HepG2 (cell line): ENCODE data around the gene LINS1. TPM values are rescaled to one million over a fixed set of nuclear protein-coding genes. Genes with fewer than 3 reads are reported as not detected.

Source experiments
- ATAC-seq: fragments of 200-7000 bp; cut with Tn5 transposase; 3 replicates; pipeline ENCODE4 v1.9.1; 2020; ENCODE audit warnings: mild to moderate bottlenecking, moderate library complexity
- BruUV-seq: library from RNA; stranded (reverse); fragments of 400-500 nt; replicated peaks from 2 replicates; lab custom pipeline; 2021; lab: Mats Ljungman, UMichigan
- CTCF ChIA-PET: fragments of 300-600 bp; formaldehyde crosslinking; extraction: SDS; loops from one replicate; lab custom pipeline; 2021; ENCODE audit warnings: low total read pairs, inconsistent platforms, low intra/inter-chr PET ratio; lab: Yijun Ruan, JAX
- POLR2A ChIA-PET: fragments of 350-600 bp; sonication (Branson Sonifier 250); formaldehyde crosslinking; loops from one replicate; lab custom pipeline; 2020; ENCODE audit warnings: antibody characterized with exemption, inconsistent platforms; lab: Yijun Ruan, JAX
- DNase-seq: peaks from one replicate; pipeline ENCODE4 v3.0.0-alpha.2; 2015; ENCODE audit warnings: low spot score
- FAIRE-seq: peaks from 3 replicates; lab custom pipeline; 2011; peaks lifted over from hg19 to GRCh38; lab: Jason Lieb, UNC
- H2AFZ ChIP-seq: one replicate; pipeline ENCODE4 v1.6.1; 2011; ENCODE audit warnings: low read length, inconsistent platforms
- H3K27ac ChIP-seq: fragments of 300-600 bp; 3 replicates; pipeline ENCODE4 v1.8.0; 2011; ENCODE audit warnings: mixed run types, mild to moderate bottlenecking, mixed read lengths, low read length, inconsistent platforms; ENCODE audit not compliant: insufficient read depth; ENCODE audit errors: extremely low read length
- H3K27me3 ChIP-seq, 2 experiments: fragments of 200-600 bp in 1 of 2; 2 replicates in 1 of 2; 3 replicates in 1 of 2; pipeline versions ENCODE4 v1.6.0 to v1.8.0; 2011; ENCODE audit warnings: low read length in 2 of 2, mild to moderate bottlenecking in 2 of 2, moderate library complexity in 2 of 2, inconsistent platforms in 1 of 2; ENCODE audit not compliant: insufficient read depth in 2 of 2, control insufficient read depth in 1 of 2
- H3K36me3 ChIP-seq, 2 experiments: fragments of 200-600 bp in 1 of 2; replicated peaks in 1 of 2; 2 replicates in 1 of 2; 3 replicates in 1 of 2; pipeline versions ENCODE4 v1.5.1 to v1.8.0; 2011; ENCODE audit warnings: low read length in 2 of 2, inconsistent platforms in 1 of 2; ENCODE audit not compliant: insufficient read depth in 2 of 2, control insufficient read depth in 1 of 2
- H3K4me1 ChIP-seq: 2 replicates; pipeline ENCODE4 v1.5.1; 2012; ENCODE audit warnings: low read length, inconsistent platforms; ENCODE audit not compliant: insufficient read depth
- H3K4me2 ChIP-seq: 2 replicates; pipeline ENCODE4 v1.6.0; 2011; ENCODE audit warnings: low read depth, low read length, inconsistent platforms
- H3K4me3 ChIP-seq, 3 experiments: fragments of 200-600 bp in 1 of 3; sonication (generic), shearing (Covaris generic) in 1 of 3; replicated peaks in 1 of 3; 2 replicates each; pipeline ENCODE4 v1.5.1; 2011 to 2016; ENCODE audit warnings: low read length in 3 of 3, inconsistent platforms in 2 of 3, low read depth in 2 of 3, mild to moderate bottlenecking in 2 of 3, control low read depth in 1 of 3, mixed read lengths in 1 of 3; ENCODE audit not compliant: insufficient read depth in 1 of 3
- H3K79me2 ChIP-seq: one replicate; pipeline ENCODE4 v1.6.1; 2011; ENCODE audit warnings: low read length, inconsistent platforms; ENCODE audit not compliant: insufficient read depth
- H3K9ac ChIP-seq: 2 replicates; pipeline ENCODE4 v1.6.0; 2011; ENCODE audit warnings: mild to moderate bottlenecking, low read depth, low read length, inconsistent platforms; ENCODE audit not compliant: insufficient read depth
- H3K9me3 ChIP-seq: 2 replicates; pipeline ENCODE4 v1.5.1; 2012; ENCODE audit warnings: mild to moderate bottlenecking, low read length
- H4K20me1 ChIP-seq: 2 replicates; pipeline ENCODE4 v1.6.0; 2011; ENCODE audit warnings: inconsistent platforms, mild to moderate bottlenecking, low read length, moderate library complexity; ENCODE audit not compliant: insufficient read depth
- BRCA1 ChIP-seq: sonication (generic); formaldehyde crosslinking; IDR thresholded peaks from 2 replicates; pipeline ENCODE4 v1.4.0; 2020; ENCODE audit warnings: missing genetic modification reagents
- ERF ChIP-seq: IDR thresholded peaks from 2 replicates; pipeline ENCODE4 v1.6.1; 2018; ENCODE audit warnings: missing biosample characterization, missing genetic modification reagents
- HIC2 ChIP-seq: sonication (generic); formaldehyde crosslinking; IDR thresholded peaks from 2 replicates; pipeline ENCODE4 v1.9.0; 2022; ENCODE audit warnings: low read depth, missing genetic modification reagents
- NAIF1 ChIP-seq: sonication (generic); formaldehyde crosslinking; IDR thresholded peaks from 2 replicates; pipeline ENCODE4 v1.5.0; 2020; ENCODE audit warnings: mild to moderate bottlenecking, missing genetic modification reagents, borderline replicate concordance
- NPAS2 ChIP-seq: sonication (generic); formaldehyde crosslinking; IDR thresholded peaks from 2 replicates; pipeline ENCODE4 v1.8.0; 2022; ENCODE audit warnings: mild to moderate bottlenecking, missing genetic modification reagents, borderline replicate concordance
- PRPF4 ChIP-seq: fragments of 200-400 bp; formaldehyde crosslinking; IDR thresholded peaks from 2 replicates; pipeline ENCODE4 v1.6.1; 2016; ENCODE audit warnings: low read length, low read depth; ENCODE audit not compliant: poor library complexity, severe bottlenecking
- SMAD1 ChIP-seq: sonication (generic); formaldehyde crosslinking; IDR thresholded peaks from 2 replicates; pipeline ENCODE4 v1.4.0; 2020; ENCODE audit warnings: missing genetic modification reagents, low read depth, mild to moderate bottlenecking, borderline replicate concordance
- SNAPC5 ChIP-seq: sonication (generic); formaldehyde crosslinking; IDR thresholded peaks from 2 replicates; pipeline ENCODE4 v1.8.1; 2023; ENCODE audit warnings: mild to moderate bottlenecking, missing genetic modification reagents, borderline replicate concordance
- TRAFD1 ChIP-seq: sonication (generic); formaldehyde crosslinking; IDR thresholded peaks from 2 replicates; pipeline ENCODE4 v1.5.1; 2020; ENCODE audit warnings: missing genetic modification reagents, mild to moderate bottlenecking, borderline replicate concordance
- ZNF337 ChIP-seq: sonication (generic); formaldehyde crosslinking; IDR thresholded peaks from 2 replicates; pipeline ENCODE4 v1.5.1; 2020; ENCODE audit warnings: missing genetic modification reagents, low read depth, mild to moderate bottlenecking, borderline replicate concordance
- ZNF530 ChIP-seq: sonication (generic); formaldehyde crosslinking; IDR thresholded peaks from 2 replicates; pipeline ENCODE4 v1.5.0; 2020; ENCODE audit warnings: low read depth, mild to moderate bottlenecking, missing genetic modification reagents
- ZNF598 ChIP-seq: sonication (generic); formaldehyde crosslinking; IDR thresholded peaks from 2 replicates; pipeline ENCODE4 v1.5.1; 2020; ENCODE audit warnings: mild to moderate bottlenecking, missing genetic modification reagents, borderline replicate concordance
- ZNF678 ChIP-seq: sonication (generic); formaldehyde crosslinking; IDR thresholded peaks from 2 replicates; pipeline ENCODE4 v1.4.0; 2020; ENCODE audit warnings: mild to moderate bottlenecking, missing genetic modification reagents
- WGBS: methylation state at CpG from one replicate; pipeline ENCODE4 v1.1.6; 2017; ENCODE audit warnings: low lambda C conversion rate; 5-methylcytosine and 5-hydroxymethylcytosine counted together
- in situ Hi-C: cut with HindIII; loops from 2 replicates; pipeline ENCODE4 v1.10.0; 2017; ENCODE audit warnings: low pct_unique_long_range_greater_than_20kb; ENCODE audit not compliant: extremely low pct_ligation_motif_present
- intact Hi-C: fragments of 100-400 bp; cut with micrococcal nuclease; formaldehyde crosslinking; loops from one replicate; pipeline ENCODE4 v1.10.0; 2022; ENCODE audit not compliant: unreplicated experiment
- polyA plus RNA-seq, 8 experiments: library from polyadenylated mRNA; depleted of rRNA in 3 of 8; stranded (reverse) in 7 of 8; unstranded in 1 of 8; fragments of >200 nt; fragmentation: Illumina TruSeq in 4 of 8; extraction: Trizol in 4 of 8; gene quantifications; 2 replicates each; pipeline versions ENCODE4 v1.2.1 to v1.2.3, GENCODE V29; 2011 to 2016; ENCODE audit warnings: low read depth in 4 of 8, missing spikeins in 1 of 8, mixed read lengths in 1 of 8; ENCODE audit not compliant: insufficient read depth in 1 of 8
- total RNA-seq, 5 experiments: library from RNA; depleted of rRNA; stranded (reverse); fragments of >200 nt; fragmentation: Illumina TruSeq; extraction: Trizol; gene quantifications; 2 replicates each; pipeline ENCODE4 v1.2.3, GENCODE V29; 2016; ENCODE audit warnings: low read depth in 1 of 5

LINS1 gene
- total and polyA plus RNA-seq, 2 of the 13 experiments (the other 11 are each of a cell fraction or from before 2014, with no cell fraction given) = 9.8 to 10.4 TPM

GRCh38 chr15:100566850-100567628, 34.9 kb downstream of the LINS1 start:
- H3K9ac ChIP-seq = no peak overlapping the region
- in situ Hi-C loops (no loop called here), intact Hi-C loops (no loop called here)
- H2AFZ ChIP-seq = no peak overlapping the region
- H3K27ac ChIP-seq = no peak overlapping the region
- 86% methylated on average over 6 of the region's 6 CpGs for WGBS
- ATAC-seq = no peak
- H4K20me1 ChIP-seq = no peaks in the 10 kb centered on the region
- CTCF ChIA-PET = no interaction called here
- no peaks in the 10 kb centered on the region for H3K79me2 ChIP-seq
- DNase-seq = no peak
- BruUV-seq = no TSS peak
- POLR2A ChIA-PET = no interaction called here
- no peaks in the 10 kb centered on the region for H3K9me3 ChIP-seq
- H3K4me2 ChIP-seq = no peak overlapping the region
- H3K36me3 ChIP-seq = peaks cover 0 to 21% of the 10 kb centered on the region in 2 experiments; a peak in 2 of 5 replicates
- H3K4me1 ChIP-seq = peaks cover 5% of the 10 kb centered on the region
- no peak overlapping the region for H3K4me3 ChIP-seq
- no peaks in the 10 kb centered on the region for H3K27me3 ChIP-seq
- no peak for FAIRE-seq
- no peak for TF ChIP-seq SMAD1 (CRISPR knock-in tag)
- no peak for TF ChIP-seq BRCA1 (CRISPR knock-in tag)
- TF ChIP-seq ZNF530 = no peak
- no peak for TF ChIP-seq TRAFD1 (CRISPR knock-in tag)
- no peak for TF ChIP-seq NPAS2 (CRISPR knock-in tag)
- no peak for TF ChIP-seq NAIF1 (CRISPR knock-in tag)
- TF ChIP-seq ZNF337 (CRISPR knock-in tag) = no peak
- no peak for TF ChIP-seq ZNF678 (CRISPR knock-in tag)
- no peak for TF ChIP-seq ZNF598 (CRISPR knock-in tag)
- TF ChIP-seq HIC2 (CRISPR knock-in tag) = no peak
- TF ChIP-seq SNAPC5 = no peak
- TF ChIP-seq PRPF4 = no peak
- no peak for TF ChIP-seq ERF (CRISPR knock-in tag)
